Mucosa of gallbladder (tissue), 1 donor: ENCODE measurements around the gene PSMB2. TPM values are rescaled to one million over a fixed set of nuclear protein-coding genes. Genes with fewer than 3 reads are reported as not detected.

Experiments used
- DNase-seq: peaks from one replicate; pipeline ENCODE4 v3.0.0-alpha.2; 2020; ENCODE audit warnings: low spot score
- total RNA-seq: library from RNA; stranded (reverse); gene quantifications from one replicate; pipeline ENCODE4 v1.2.1, GENCODE V29; 2021
- donor health status: DM: no; HTN: no; CAD: no.

PSMB2 gene
- total RNA-seq, 1 donor from 2014 or later = 40.1 TPM

DNA sequence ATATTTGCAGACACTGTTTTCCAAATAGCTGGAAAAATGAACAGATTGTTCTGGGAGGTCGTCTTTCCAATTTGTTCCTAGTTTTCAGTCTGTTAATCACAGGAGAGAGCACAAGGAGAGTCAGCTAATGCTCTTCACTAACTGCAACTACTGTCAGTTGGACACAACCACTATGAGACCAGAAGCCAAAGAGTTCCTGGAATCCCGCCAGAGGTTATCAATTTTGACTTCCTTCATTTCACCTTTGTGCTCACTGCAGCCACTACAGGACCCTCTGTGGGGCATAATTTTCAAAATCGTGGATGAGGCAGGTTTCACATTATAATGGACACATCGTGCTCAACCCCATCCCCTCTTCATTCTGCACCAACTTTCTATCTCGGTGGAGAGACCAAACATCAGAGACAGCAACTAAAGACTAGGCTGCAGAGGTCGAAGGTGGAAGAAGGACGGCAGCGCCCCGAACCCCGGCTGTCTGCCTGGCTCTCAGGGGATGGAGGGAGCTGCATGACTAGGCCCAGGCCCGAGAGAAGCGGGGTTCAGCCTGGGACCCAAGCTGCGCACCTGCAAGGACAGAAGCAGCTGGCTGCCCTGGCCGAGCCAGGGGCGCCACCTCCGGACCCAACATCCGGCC lies 84.7 kb downstream of the PSMB2 start:
- DNase-seq = no peak

DNA sequence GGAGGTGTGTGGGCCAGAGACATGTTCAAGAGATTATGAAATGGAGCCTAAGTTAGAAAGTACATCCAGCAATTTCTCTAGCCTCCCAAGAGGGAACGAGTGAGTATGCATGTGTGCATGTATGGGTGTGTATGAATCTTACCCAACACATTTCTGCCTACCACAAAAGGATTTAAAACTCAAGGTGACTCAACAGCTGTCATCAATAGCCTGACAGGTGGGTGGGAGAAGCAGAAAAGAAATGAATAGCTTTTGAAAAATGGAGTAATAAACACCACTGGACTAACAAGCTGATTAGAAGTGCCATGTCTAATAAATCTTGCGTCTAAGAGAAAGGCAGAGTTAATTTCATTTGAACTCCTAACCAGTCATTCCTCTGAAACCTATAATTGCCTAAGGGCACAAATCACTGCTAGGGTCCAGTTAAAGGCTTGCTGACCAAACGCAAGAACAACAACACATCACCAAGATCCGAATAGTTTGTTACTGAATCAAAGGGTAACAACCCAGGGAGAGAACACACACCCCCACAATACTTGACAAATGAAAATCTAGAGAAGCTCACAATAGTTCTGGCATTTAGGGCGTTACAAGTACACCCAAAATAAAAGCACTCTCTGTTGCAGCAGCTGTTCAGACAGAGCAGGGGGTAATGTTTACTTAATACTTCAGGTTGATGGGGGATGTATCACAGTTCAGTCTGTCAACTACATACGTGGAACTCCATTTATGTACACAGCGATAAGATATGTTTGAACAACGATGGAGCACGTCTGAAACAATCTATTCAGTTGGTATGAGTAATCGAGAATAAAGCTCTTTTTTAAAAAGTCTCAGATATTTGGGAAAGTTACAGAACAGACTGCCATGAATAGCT lies 85.5 kb downstream of the PSMB2 start:
- no peak for DNase-seq

DNA sequence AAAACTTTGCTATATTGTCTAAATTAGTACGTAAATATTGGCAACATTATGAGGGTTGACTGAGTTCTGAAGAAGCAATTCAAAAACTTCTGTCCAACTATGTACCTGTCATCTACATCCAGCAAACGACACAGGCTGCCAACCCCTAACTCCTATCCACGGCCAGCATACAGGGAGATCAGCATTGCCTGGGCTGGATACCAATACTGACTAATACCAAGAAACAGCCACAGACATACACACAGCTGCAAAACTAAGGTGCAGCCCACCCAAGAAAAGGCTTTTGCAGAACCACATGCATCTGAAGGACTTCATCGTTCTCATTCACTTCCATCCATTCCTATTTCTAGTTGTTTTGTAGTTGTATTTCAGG lies 86.1 kb downstream of the PSMB2 start:
- DNase-seq = no peak

DNA sequence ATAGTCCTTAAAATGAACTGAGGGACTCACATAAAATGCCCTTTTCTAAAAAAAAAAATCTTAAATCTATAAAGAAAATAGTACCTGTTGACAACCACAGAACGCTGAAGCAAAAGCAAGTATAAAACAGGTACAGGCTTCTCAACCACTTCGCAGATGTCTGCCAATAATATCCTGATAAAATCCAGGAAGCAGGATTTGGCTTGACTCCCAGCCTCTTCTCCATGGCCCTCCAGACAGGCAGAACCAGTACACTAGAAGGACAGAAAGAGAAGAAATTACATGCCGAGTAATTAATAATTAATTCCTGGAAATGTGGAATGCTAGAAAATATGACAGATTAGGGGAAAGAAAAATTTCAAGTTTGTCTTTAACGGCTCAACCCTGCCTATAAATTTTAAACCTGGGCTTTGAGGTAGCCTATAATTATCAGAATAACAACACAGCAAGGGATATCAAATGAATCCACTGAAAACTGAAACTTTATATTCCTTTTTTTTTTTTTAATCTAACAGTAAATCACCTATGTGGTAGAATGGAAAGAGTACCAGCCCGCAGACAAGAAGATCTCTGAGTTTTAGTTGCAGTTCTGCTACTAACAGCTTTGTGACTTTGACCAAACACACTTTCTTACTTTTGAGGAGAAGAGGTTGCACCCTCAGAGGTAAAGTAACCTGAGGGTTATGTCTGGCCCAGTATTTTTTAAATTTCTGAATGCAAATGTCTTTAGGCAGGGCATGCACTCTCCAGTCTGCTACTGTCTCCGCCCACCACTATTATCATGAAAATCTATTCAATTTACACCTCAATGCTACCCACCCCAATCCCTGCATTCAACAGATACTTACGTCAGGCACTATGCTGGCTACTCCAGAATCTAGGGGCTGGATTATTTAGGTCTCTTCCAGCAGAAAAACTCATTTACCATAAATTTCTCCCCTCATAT lies 86.8 kb downstream of the PSMB2 start:
- peak; percentile 72 for DNase-seq

DNA sequence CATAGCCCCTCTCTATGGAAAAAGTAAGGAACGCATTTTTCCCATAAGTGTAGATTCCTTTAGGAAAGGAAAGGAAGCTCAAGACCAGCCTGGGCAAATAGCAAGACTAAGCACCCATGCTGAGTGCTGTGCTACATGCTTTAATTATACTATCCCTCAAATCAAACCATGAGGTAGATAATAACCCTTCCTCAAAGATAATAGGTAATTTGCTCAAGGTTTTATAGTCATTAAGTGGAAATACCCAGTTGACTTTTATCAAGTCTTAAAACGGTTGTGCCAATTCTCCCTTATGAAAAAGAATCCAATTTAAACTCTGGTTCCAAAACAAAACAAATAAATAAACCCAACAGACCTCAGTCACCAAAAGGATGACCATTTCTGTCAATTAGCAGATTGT lies 87.5 kb downstream of the PSMB2 start:
- DNase-seq = no peak

Other genes starting within 250 kb of the PSMB2 start
- gene KIAA0319L, start 84.1 kb downstream of the PSMB2 start, total RNA-seq = 82.5 TPM
- 43.9 TPM for gene NCDN, start 83.7 kb downstream of the PSMB2 start, total RNA-seq
- gene TFAP2E, start 68.2 kb downstream of the PSMB2 start, total RNA-seq = 0.66 TPM
- 11.0 TPM for gene C1orf216, start 77.4 kb upstream of the PSMB2 start, total RNA-seq
- 0.95 TPM for gene CLSPN, start 128.5 kb upstream of the PSMB2 start, total RNA-seq
- 19.3 TPM for gene AGO4, start 166.5 kb upstream of the PSMB2 start, total RNA-seq
- 29.8 TPM for gene AGO1, start 241.7 kb upstream of the PSMB2 start, total RNA-seq